SK-N-SH treated with all-trans-retinoic acid at 6 μM for 48 hours (cell line): ENCODE measurements around the gene SIRT7.

Experiments used
- ARNTL ChIP-seq: fragments of 450-650 bp; formaldehyde crosslinking; IDR thresholded peaks from 2 replicates; pipeline ENCODE4 v1.5.0; 2020; ENCODE audit warnings: low read depth, mild to moderate bottlenecking, moderate library complexity, borderline replicate concordance
- BACH2 ChIP-seq: fragments of 250-450 bp; sonication (Bioruptor Pico); IDR thresholded peaks from 2 replicates; pipeline ENCODE4 v1.9.0; 2021; ENCODE audit warnings: mild to moderate bottlenecking, borderline replicate concordance
- CSRNP3 ChIP-seq: fragments of 250-450 bp; sonication (Bioruptor Pico); IDR thresholded peaks from 2 replicates; pipeline ENCODE4 v1.5.1; 2021; ENCODE audit warnings: mild to moderate bottlenecking, moderate library complexity
- GLIS3 ChIP-seq: fragments of 250-450 bp; sonication (Bioruptor Pico); IDR thresholded peaks from 2 replicates; pipeline ENCODE4 v1.5.0; 2020; ENCODE audit warnings: mild to moderate bottlenecking, moderate library complexity
- POU6F1 ChIP-seq: fragments of 250-450 bp; sonication (Bioruptor Pico); IDR thresholded peaks from 2 replicates; pipeline ENCODE4 v1.8.0; 2021; ENCODE audit warnings: low read depth, mild to moderate bottlenecking, moderate library complexity, borderline replicate concordance
- PPARA ChIP-seq: fragments of 250-450 bp; sonication (Bioruptor Pico); IDR thresholded peaks from 2 replicates; pipeline ENCODE4 v1.5.0; 2020; ENCODE audit warnings: mild to moderate bottlenecking, borderline replicate concordance
- RARB ChIP-seq: fragments of 250-450 bp; sonication (Bioruptor Pico); IDR thresholded peaks from 2 replicates; pipeline ENCODE4 v1.8.0; 2021; ENCODE audit warnings: mild to moderate bottlenecking, moderate library complexity
- TOX ChIP-seq: fragments of 250-450 bp; sonication (Bioruptor Pico); IDR thresholded peaks from 2 replicates; pipeline ENCODE4 v1.8.0; 2021; ENCODE audit warnings: mild to moderate bottlenecking, moderate library complexity, borderline replicate concordance
- ZFP3 ChIP-seq: fragments of 250-450 bp; sonication (Bioruptor Pico); IDR thresholded peaks from 2 replicates; pipeline ENCODE4 v1.5.0; 2020; ENCODE audit warnings: mild to moderate bottlenecking, moderate library complexity
- ZFP30 ChIP-seq: fragments of 450-650 bp; formaldehyde crosslinking; IDR thresholded peaks from 2 replicates; pipeline ENCODE4 v1.5.0; 2022; ENCODE audit warnings: mild to moderate bottlenecking, moderate library complexity
- ZNF8 ChIP-seq: fragments of 450-650 bp; formaldehyde crosslinking; IDR thresholded peaks from 2 replicates; pipeline ENCODE4 v1.5.0; 2020; ENCODE audit warnings: mild to moderate bottlenecking, moderate library complexity
- TF ChIP-seq, protein P1 (sequence below): fragments of 250-450 bp; sonication (Bioruptor Pico); IDR thresholded peaks from 2 replicates; pipeline ENCODE4 v1.5.1; 2020; ENCODE audit warnings: low read depth, mild to moderate bottlenecking, moderate library complexity
- TF ChIP-seq, protein P2 (sequence below): fragments of 250-450 bp; sonication (Bioruptor Pico); IDR thresholded peaks from 2 replicates; pipeline ENCODE4 v1.8.0; 2020; ENCODE audit warnings: mild to moderate bottlenecking, moderate library complexity, borderline replicate concordance
- TF ChIP-seq, protein P3 (sequence below): fragments of 250-450 bp; sonication (Bioruptor Pico); IDR thresholded peaks from 2 replicates; pipeline ENCODE4 v1.5.0; 2020; ENCODE audit warnings: mild to moderate bottlenecking, moderate library complexity

DNA sequence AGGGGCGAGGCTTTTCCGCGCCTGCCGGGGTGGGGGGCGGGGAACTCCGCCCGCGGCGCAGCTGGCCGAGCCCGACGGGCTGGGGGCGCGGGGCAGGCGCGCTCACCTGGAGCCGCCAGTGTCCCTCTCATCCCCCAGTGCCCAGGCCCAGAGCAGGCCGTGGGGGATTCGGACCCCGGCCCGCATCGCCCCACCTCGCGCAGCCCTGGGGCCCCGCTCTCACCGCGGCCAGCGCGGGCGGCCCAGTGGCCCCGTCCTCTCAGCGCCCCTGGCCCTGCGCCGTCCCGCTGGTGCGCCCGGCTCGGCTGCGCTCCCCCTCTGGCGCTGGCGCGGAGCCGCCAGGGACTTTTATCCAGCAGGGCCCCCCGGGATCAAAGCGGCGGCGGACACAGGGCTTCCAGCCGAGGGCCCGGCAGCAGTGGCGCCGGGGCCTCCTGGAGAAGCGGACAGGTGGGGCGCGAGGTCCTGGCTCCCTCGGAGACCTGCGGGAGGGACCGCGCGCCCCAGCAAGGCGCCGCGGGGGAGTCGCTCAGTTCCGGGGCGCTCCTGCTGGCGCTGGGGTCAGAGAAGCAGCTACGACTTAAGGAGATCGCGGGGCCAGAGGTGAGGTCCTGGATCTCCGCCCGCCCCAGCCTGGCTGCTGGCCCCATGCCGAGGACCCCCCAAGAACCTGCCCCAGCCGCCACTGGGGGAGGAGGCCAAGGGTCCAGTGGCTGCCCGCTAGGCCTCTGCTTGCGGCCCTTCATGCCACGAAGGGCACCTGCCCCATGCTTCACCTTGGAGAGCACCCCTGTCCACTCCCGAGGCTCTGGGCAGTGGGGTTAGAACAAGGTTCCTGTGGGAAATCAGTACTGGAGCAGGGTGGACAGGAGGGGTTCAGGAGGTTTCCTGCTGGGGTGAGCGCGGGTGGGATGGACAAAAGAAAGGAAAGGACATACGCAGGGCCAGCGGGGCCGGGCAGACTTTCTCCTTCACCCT lies 43.8 kb upstream of the SIRT7 start:
- TF ChIP-seq BACH2, result no peak
- TF ChIP-seq, protein P1, sequence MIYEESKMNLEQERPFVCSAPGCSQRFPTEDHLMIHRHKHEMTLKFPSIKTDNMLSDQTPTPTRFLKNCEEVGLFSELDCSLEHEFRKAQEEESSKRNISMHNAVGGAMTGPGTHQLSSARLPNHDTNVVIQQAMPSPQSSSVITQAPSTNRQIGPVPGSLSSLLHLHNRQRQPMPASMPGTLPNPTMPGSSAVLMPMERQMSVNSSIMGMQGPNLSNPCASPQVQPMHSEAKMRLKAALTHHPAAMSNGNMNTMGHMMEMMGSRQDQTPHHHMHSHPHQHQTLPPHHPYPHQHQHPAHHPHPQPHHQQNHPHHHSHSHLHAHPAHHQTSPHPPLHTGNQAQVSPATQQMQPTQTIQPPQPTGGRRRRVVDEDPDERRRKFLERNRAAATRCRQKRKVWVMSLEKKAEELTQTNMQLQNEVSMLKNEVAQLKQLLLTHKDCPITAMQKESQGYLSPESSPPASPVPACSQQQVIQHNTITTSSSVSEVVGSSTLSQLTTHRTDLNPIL (CRISPR knock-in tag), result no peak
- TF ChIP-seq, protein P2, sequence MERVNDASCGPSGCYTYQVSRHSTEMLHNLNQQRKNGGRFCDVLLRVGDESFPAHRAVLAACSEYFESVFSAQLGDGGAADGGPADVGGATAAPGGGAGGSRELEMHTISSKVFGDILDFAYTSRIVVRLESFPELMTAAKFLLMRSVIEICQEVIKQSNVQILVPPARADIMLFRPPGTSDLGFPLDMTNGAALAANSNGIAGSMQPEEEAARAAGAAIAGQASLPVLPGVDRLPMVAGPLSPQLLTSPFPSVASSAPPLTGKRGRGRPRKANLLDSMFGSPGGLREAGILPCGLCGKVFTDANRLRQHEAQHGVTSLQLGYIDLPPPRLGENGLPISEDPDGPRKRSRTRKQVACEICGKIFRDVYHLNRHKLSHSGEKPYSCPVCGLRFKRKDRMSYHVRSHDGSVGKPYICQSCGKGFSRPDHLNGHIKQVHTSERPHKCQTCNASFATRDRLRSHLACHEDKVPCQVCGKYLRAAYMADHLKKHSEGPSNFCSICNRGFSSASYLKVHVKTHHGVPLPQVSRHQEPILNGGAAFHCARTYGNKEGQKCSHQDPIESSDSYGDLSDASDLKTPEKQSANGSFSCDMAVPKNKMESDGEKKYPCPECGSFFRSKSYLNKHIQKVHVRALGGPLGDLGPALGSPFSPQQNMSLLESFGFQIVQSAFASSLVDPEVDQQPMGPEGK (CRISPR knock-in tag), result no peak
- TF ChIP-seq TOX (CRISPR knock-in tag), result no peak
- TF ChIP-seq, protein P3, sequence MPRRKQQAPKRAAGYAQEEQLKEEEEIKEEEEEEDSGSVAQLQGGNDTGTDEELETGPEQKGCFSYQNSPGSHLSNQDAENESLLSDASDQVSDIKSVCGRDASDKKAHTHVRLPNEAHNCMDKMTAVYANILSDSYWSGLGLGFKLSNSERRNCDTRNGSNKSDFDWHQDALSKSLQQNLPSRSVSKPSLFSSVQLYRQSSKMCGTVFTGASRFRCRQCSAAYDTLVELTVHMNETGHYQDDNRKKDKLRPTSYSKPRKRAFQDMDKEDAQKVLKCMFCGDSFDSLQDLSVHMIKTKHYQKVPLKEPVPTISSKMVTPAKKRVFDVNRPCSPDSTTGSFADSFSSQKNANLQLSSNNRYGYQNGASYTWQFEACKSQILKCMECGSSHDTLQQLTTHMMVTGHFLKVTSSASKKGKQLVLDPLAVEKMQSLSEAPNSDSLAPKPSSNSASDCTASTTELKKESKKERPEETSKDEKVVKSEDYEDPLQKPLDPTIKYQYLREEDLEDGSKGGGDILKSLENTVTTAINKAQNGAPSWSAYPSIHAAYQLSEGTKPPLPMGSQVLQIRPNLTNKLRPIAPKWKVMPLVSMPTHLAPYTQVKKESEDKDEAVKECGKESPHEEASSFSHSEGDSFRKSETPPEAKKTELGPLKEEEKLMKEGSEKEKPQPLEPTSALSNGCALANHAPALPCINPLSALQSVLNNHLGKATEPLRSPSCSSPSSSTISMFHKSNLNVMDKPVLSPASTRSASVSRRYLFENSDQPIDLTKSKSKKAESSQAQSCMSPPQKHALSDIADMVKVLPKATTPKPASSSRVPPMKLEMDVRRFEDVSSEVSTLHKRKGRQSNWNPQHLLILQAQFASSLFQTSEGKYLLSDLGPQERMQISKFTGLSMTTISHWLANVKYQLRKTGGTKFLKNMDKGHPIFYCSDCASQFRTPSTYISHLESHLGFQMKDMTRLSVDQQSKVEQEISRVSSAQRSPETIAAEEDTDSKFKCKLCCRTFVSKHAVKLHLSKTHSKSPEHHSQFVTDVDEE, result no peak
- TF ChIP-seq ZNF8 (CRISPR knock-in tag), result no peak
- no peak for TF ChIP-seq RARB (CRISPR knock-in tag)
- TF ChIP-seq ZFP3 (CRISPR knock-in tag), result no peak
- no peak for TF ChIP-seq ARNTL (CRISPR knock-in tag)
- TF ChIP-seq PPARA (CRISPR knock-in tag), result no peak
- no peak for TF ChIP-seq ZFP30 (CRISPR knock-in tag)
- TF ChIP-seq CSRNP3 (CRISPR knock-in tag), result no peak
- no peak for TF ChIP-seq GLIS3 (CRISPR knock-in tag)
- TF ChIP-seq POU6F1 (CRISPR knock-in tag), result no peak
